HEK293T (cell line): ENCODE measurements around the gene COPS2.

Experiments used
- CTCF ChIA-PET: fragments of 350-600 bp; formaldehyde crosslinking; extraction: SDS; loops from one replicate; lab custom pipeline; 2021; ENCODE audit warnings: antibody characterized with exemption, inconsistent platforms; lab: Yijun Ruan, JAX
- POLR2A ChIA-PET: fragments of 350-600 bp; formaldehyde crosslinking; extraction: SDS; loops from one replicate; lab custom pipeline; 2020; ENCODE audit warnings: antibody characterized with exemption, inconsistent platforms; lab: Yijun Ruan, JAX
- DNase-seq: peaks from one replicate; pipeline ENCODE4 v3.0.0; 2012; ENCODE audit warnings: mixed read lengths; ENCODE audit errors: extremely low spot score
- ARNT ChIP-seq: fragments of 450-650 bp; IDR thresholded peaks from 2 replicates; pipeline ENCODE4 v1.6.1; 2017; ENCODE audit warnings: mild to moderate bottlenecking
- BHLHE40 ChIP-seq: fragments of 450-650 bp; IDR thresholded peaks from 2 replicates; pipeline ENCODE4 v1.6.1; 2016; ENCODE audit warnings: mild to moderate bottlenecking, moderate library complexity, borderline replicate concordance
- CTBP1 ChIP-seq: fragments of 450-650 bp; IDR thresholded peaks from 2 replicates; pipeline ENCODE4 v1.6.1; 2016; ENCODE audit warnings: borderline replicate concordance
- ELF4 ChIP-seq: fragments of 450-650 bp; IDR thresholded peaks from 2 replicates; pipeline ENCODE4 v1.6.1; 2017; ENCODE audit warnings: antibody characterized with exemption
- FOXA1 ChIP-seq: fragments of 450-650 bp; IDR thresholded peaks from 2 replicates; pipeline ENCODE4 v1.6.1; 2016; ENCODE audit warnings: mild to moderate bottlenecking
- FOXK2 ChIP-seq: fragments of 450-650 bp; IDR thresholded peaks from 2 replicates; pipeline ENCODE4 v1.6.1; 2016; ENCODE audit warnings: mild to moderate bottlenecking
- FOXM1 ChIP-seq: fragments of 450-650 bp; IDR thresholded peaks from 2 replicates; pipeline ENCODE4 v1.6.1; 2017; ENCODE audit warnings: mild to moderate bottlenecking, borderline replicate concordance
- HDGF ChIP-seq: fragments of 450-650 bp; IDR thresholded peaks from 2 replicates; pipeline ENCODE4 v1.6.1; 2017; ENCODE audit warnings: antibody characterized with exemption, borderline replicate concordance
- L3MBTL2 ChIP-seq: fragments of 450-650 bp; conservative IDR thresholded peaks from 2 replicates; pipeline ENCODE4 v1.6.1; 2016; ENCODE audit warnings: mild to moderate bottlenecking
- LEF1 ChIP-seq: fragments of 450-650 bp; IDR thresholded peaks from 2 replicates; pipeline ENCODE4 v1.6.1; 2017; ENCODE audit warnings: mild to moderate bottlenecking, borderline replicate concordance
- NFRKB ChIP-seq: fragments of 450-650 bp; IDR thresholded peaks from 2 replicates; pipeline ENCODE4 v1.6.1; 2016; ENCODE audit warnings: mild to moderate bottlenecking, moderate library complexity
- SP1 ChIP-seq: fragments of 450-650 bp; IDR thresholded peaks from 2 replicates; pipeline ENCODE4 v1.6.1; 2017
- SUZ12 ChIP-seq: fragments of 450-650 bp; IDR thresholded peaks from 2 replicates; pipeline ENCODE4 v1.6.1; 2016; ENCODE audit warnings: mild to moderate bottlenecking
- TARDBP ChIP-seq: fragments of 450-650 bp; IDR thresholded peaks from 2 replicates; pipeline ENCODE4 v1.6.1; 2016
- ZNF384 ChIP-seq: fragments of 450-650 bp; IDR thresholded peaks from 2 replicates; pipeline ENCODE4 v1.6.1; 2016
- TF ChIP-seq, protein P1 (sequence below): fragments of 450-650 bp; IDR thresholded peaks from 2 replicates; pipeline ENCODE4 v1.6.1; 2016

Gene COPS2

DNA sequence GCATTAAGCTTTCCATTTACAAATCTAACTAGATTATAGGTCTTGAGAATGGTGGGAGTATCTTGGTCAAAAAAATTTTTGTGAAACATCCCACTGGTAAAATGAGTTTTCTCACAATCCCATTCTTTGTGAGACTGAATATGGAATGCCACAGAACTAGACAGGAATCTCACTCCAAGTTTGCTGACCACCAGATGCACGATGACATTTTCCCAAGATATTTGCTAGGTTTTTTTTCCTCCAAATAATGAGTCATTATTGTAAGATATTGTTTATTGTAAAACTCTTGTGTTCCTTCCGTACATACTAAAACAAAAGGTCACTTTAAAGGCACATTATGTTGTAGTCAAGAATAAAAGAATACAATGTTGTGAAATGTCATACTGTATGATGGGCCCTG is 53.9 kb downstream of the COPS2 start:
- TF ChIP-seq SP1 (no peak), ELF4 (no peak), L3MBTL2 (no peak)
- DNase-seq, result no peak
- CTCF ChIA-PET, result no interaction called here
- POLR2A ChIA-PET, result no interaction called here

DNA sequence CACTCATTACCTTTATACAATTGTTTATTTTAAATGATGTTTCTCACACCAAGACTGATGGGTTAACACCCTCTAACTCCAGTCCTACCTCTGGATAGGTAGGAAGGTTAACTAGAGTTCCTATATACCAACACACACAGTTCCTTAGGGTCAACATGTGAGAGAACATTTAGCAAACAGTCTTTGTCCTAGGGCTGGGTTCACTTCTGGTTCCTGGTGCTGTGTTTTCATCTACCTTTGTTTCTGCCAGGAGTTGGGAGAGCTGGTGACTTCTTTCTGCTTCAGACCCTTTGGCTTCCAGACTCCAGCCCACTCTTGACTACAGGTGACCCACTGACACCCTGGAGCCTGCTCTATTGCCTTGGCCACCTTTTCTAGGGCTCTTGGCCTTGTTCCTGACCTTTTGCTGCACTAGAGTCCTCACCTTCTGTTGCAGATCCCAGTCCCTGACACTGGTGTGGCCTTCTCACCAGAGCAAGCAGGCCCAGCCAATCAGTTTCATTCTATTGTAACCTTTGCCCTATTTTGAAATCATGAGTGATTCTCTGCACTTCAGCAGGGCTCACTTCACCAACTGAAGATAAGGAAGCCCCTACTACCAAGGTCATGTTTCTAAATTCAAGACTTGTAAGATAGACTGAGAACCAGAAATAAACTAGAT is 59.2 kb downstream of the COPS2 start:
- DNase-seq, result no peak
- TF ChIP-seq BHLHE40 (no peak), NFRKB (no peak), HDGF (no peak), FOXK2 (no peak), SP1 (no peak), TARDBP (no peak), SUZ12 (no peak), FOXM1 (no peak), L3MBTL2 (no peak), ELF4 (no peak)
- TF ChIP-seq, protein P1, sequence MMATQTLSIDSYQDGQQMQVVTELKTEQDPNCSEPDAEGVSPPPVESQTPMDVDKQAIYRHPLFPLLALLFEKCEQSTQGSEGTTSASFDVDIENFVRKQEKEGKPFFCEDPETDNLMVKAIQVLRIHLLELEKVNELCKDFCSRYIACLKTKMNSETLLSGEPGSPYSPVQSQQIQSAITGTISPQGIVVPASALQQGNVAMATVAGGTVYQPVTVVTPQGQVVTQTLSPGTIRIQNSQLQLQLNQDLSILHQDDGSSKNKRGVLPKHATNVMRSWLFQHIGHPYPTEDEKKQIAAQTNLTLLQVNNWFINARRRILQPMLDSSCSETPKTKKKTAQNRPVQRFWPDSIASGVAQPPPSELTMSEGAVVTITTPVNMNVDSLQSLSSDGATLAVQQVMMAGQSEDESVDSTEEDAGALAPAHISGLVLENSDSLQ, result no peak
- ChIA-PET POLR2A (no interaction called here), CTCF (no interaction called here)

DNA sequence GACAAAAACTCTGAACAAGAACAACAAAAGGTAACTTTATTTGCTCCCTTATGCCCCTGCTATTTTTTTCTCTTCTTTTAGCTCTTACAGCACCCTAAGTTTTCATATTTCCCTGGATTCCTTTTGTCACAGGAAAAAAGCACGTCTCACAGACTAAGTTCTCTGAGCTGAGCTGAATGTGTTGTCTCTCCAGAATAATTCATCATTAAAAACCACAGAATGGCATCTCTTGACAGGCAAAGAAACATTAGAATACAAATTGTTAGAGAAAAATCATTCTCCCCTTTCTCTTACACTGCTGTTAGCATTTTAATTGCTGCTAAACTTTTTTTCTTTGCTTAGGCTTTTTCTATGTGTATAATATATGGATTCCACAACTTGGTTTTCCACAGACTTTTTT is 60.5 kb downstream of the COPS2 start:
- ChIA-PET CTCF (no interaction called here), POLR2A (no interaction called here)
- no peak for DNase-seq
- TF ChIP-seq LEF1 (no peak), SP1 (no peak), ZNF384 (no peak), L3MBTL2 (no peak), FOXM1 (no peak), ARNT (no peak), SUZ12 (no peak), FOXA1 (no peak), TARDBP (no peak), ELF4 (no peak), BHLHE40 (no peak), CTBP1 (no peak), NFRKB (no peak)
- TF ChIP-seq, protein P1, result no peak

DNA sequence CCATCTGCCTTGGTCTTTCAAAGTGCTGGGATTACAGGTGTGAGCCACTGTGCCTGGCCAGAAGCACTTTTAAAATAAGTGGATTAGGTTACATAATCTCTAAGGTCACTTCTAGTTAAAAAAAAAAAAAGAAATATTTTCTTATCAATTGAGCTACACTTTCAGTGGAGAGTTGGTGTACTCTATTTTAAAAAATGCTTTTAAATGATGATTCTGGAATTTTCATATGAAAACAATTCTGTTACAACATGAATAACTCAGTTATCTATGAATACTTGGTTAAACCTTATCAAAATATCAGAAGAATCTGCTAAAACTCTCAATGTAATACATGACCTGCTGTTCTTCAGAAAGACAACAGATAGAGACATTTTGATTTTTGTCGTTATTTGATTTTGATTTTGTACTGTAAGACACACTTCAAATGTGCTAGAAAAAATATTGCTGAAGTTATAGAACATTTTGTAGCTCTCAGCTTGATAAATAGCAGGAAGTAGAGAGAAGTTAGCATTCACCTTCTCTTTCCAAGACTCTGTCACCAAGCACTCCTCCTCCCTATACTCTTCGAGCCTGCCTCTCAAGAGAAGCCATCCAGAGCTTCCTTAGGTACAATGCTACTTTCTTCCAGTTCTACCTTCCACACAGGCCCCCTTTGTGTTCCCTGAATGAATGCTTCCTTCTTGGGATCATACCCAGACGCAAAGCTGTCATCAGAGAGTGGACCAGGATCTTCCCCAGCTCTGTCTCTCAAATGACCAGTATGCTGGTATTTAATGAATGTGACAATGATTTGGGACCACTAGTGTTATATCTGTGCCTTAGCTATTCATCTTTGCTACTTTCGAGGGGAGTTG is 61.9 kb downstream of the COPS2 start:
- no peak for TF ChIP-seq FOXA1
- no peak for TF ChIP-seq LEF1
- DNase-seq, result no peak
- ChIA-PET CTCF (no interaction called here), POLR2A (no interaction called here)

DNA sequence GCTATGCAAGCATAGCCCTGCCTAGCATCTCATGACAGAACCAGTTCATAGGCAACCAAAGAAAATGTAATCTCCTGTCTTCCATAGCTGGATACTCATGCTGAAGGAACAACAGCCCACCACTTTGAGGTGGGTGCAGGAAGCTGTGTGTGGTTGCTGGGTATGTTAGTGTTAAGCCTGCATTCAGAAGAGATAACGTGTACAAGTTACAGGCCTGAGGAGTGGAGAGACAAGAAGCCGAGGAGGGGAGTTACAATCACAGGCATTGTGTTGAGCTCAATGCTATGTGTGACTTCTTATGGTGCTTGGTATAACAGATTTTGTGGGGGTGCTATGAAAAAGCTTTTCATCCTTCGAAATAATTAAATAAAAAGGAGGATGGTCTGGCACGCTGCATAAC is 66.4 kb downstream of the COPS2 start:
- ChIA-PET POLR2A (no interaction called here), CTCF (no interaction called here)
- no peak for DNase-seq
- TF ChIP-seq, protein P1, result no peak
- TF ChIP-seq NFRKB, result no peak
- no peak for TF ChIP-seq HDGF
- TF ChIP-seq BHLHE40, result no peak
- TF ChIP-seq ARNT, result no peak
- no peak for TF ChIP-seq FOXM1
- TF ChIP-seq SP1, result no peak
- TF ChIP-seq ZNF384, result no peak
- TF ChIP-seq FOXK2, result no peak
- no peak for TF ChIP-seq LEF1
- TF ChIP-seq TARDBP, result no peak
- no peak for TF ChIP-seq CTBP1
- TF ChIP-seq ELF4, result no peak
- no peak for TF ChIP-seq FOXA1
- TF ChIP-seq L3MBTL2, result no peak
- TF ChIP-seq SUZ12, result no peak

DNA sequence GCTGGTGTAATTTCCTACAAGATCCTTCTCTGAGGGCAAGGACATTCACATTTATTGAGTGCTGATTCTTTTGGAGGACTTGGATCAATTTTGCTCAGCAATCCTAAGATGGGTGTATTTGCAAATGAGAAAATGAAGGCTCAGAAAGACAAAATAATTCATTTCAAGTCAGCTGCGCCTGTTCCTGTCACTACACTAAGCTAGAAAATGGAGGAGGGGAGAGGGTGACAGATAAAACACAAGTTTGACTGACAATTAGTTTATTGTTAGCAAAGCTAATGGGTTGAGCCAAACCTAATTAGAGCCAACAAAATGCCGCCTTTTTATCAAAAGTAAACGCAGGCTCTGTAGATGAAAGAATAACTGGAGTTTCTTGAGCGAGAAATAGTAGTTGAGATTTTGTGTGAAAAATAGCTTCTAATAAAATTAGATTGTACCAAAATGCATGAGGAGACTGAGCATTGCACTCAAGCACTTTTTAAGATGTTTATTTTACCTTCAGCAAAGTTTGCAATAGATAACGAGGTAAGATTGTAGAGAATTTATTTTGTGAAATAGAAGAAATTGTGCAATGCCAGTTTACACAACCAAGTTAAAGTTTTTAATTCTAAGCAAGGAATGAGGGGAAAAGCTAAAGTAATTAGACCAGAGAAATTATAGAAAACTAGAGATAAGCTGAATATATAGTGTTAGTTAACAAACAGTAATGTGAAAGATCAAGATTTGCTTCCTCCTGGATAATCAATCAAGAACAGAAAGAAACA is 69.5 kb downstream of the COPS2 start:
- DNase-seq, result no peak
- CTCF ChIA-PET, result no interaction called here
- TF ChIP-seq ARNT, result no peak
- TF ChIP-seq HDGF, result no peak
- no peak for TF ChIP-seq CTBP1
- TF ChIP-seq FOXK2, result no peak
- no peak for TF ChIP-seq L3MBTL2
- TF ChIP-seq NFRKB, result no peak
- TF ChIP-seq FOXA1, result no peak
- TF ChIP-seq ZNF384, result no peak
- TF ChIP-seq, protein P1, result no peak
- TF ChIP-seq ELF4, result no peak
- no peak for TF ChIP-seq LEF1
- POLR2A ChIA-PET, result no interaction called here
